ENCODE data around the gene NR4A1. TPM values are rescaled to one million over a fixed set of nuclear protein-coding genes. Genes with fewer than 3 reads are reported as not detected.

NR4A1 gene
- polyA plus RNA-seq, 1 of the 3 experiments (the other 2 are of a cell fraction), result 120 TPM

DNA sequence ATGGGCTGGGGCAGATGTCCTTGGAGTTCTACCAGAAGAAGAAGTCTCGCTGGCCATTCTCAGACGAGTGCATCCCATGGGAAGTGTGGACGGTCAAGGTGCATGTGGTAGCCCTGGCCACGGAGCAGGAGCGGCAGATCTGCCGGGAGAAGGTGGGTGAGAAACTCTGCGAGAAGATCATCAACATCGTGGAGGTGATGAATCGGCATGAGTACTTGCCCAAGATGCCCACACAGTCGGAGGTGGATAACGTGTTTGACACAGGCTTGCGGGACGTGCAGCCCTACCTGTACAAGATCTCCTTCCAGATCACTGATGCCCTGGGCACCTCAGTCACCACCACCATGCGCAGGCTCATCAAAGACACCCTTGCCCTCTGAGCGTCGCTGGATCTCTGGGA, 25.6 kb downstream of the NR4A1 start:
- Histone ChIP-seq H3K4me2 (no peak overlapping the region), H4K20me1 (ENCODE audit: insufficient read depth) (peaks cover 67% of the 10 kb centered on the region), H3K79me2 (ENCODE audit: insufficient read depth) (peaks cover 53% of the 10 kb centered on the region), H3K9me3 (no peaks in the 10 kb centered on the region), H3K4me3 (ENCODE audit: low read depth in 2 of 2, low read length in 1 of 2) (no peak overlapping the region), H3K36me3 (replicated peaks in 1 of 2; ENCODE audit: control insufficient read depth in 1 of 2, insufficient read depth in 2 of 2, low read length in 1 of 2) (peaks cover 0 to 43% of the 10 kb centered on the region in 2 experiments), H3K9me2 (no peaks in the 10 kb centered on the region), H3K27me3 (ENCODE audit: insufficient read depth) (no peaks in the 10 kb centered on the region), H3K4me1 (ENCODE audit: control insufficient read depth in 1 of 2, insufficient read depth in 2 of 2, low read depth in 1 of 2, low read length in 1 of 2) (peaks cover 3 to 21% of the 10 kb centered on the region in 2 experiments; a peak in 1 of 4 replicates), H3K27ac (ENCODE audit: low read depth in 2 of 2, low read length in 1 of 2) (no peak overlapping the region), H3K9ac (no peak overlapping the region), H3F3A (replicated peaks; ENCODE audit: insufficient read depth) (no peaks in the 10 kb centered on the region), H2AFZ (ENCODE audit: low read depth) (no peak overlapping the region)
- 93% methylated on average over 13 of the region's 16 CpGs for WGBS (ENCODE audit: low lambda C conversion rate)
- no peak for DNase-seq
- TF ChIP-seq ELF1 (IDR thresholded peaks at IDR 0.05) (no peak), CHD2 (IDR thresholded peaks at IDR 0.05; ENCODE audit: low read length, partially characterized antibody) (no peak), FOXM1 (IDR thresholded peaks at IDR 0.05; ENCODE audit: low read depth) (no peak)
- TF ChIP-seq, protein P1, sequence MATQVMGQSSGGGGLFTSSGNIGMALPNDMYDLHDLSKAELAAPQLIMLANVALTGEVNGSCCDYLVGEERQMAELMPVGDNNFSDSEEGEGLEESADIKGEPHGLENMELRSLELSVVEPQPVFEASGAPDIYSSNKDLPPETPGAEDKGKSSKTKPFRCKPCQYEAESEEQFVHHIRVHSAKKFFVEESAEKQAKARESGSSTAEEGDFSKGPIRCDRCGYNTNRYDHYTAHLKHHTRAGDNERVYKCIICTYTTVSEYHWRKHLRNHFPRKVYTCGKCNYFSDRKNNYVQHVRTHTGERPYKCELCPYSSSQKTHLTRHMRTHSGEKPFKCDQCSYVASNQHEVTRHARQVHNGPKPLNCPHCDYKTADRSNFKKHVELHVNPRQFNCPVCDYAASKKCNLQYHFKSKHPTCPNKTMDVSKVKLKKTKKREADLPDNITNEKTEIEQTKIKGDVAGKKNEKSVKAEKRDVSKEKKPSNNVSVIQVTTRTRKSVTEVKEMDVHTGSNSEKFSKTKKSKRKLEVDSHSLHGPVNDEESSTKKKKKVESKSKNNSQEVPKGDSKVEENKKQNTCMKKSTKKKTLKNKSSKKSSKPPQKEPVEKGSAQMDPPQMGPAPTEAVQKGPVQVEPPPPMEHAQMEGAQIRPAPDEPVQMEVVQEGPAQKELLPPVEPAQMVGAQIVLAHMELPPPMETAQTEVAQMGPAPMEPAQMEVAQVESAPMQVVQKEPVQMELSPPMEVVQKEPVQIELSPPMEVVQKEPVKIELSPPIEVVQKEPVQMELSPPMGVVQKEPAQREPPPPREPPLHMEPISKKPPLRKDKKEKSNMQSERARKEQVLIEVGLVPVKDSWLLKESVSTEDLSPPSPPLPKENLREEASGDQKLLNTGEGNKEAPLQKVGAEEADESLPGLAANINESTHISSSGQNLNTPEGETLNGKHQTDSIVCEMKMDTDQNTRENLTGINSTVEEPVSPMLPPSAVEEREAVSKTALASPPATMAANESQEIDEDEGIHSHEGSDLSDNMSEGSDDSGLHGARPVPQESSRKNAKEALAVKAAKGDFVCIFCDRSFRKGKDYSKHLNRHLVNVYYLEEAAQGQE (IDR thresholded peaks at IDR 0.05; ENCODE audit: low read depth, low read length), result no peak
- ChIA-PET POLR2A (no interaction called here), CTCF (interaction anchor here (0.9 to 24.8 kb wide), 4 partner anchors 11 to 45 kb away, joined by 4 to 949 read pairs (median 4); no protein-coding TSS in a partner anchor)

DNA sequence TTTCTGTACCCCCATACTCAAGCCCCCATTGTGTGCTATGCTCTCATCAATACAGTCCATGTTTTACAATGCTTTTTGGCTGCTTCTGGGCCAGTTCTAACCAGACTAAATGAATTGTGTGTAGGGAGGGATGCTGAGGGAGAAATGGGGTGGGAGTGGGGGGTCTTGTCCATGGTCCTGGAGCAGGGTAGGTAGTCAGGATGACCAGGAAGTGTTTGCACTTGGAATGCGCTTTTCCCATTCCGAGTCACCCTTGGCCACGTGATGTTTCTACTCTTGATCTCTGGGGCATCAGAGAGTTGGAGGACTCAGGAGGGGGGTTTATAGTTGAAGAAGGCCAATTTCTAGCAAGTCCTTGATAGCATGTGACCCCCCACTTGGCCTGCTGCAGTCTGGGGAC, 27.0 kb downstream of the NR4A1 start:
- H3K79me2 ChIP-seq (ENCODE audit: insufficient read depth), result peaks cover 38% of the 10 kb centered on the region
- WGBS (ENCODE audit: low lambda C conversion rate), result 100% methylated on average over 1 of the region's 3 CpGs
- H3K27me3 ChIP-seq (ENCODE audit: insufficient read depth), result no peaks in the 10 kb centered on the region
- peaks cover 0 to 34% of the 10 kb centered on the region in 2 experiments; a peak in 1 of 4 replicates for H3K4me1 ChIP-seq (ENCODE audit: control insufficient read depth in 1 of 2, insufficient read depth in 2 of 2, low read depth in 1 of 2, low read length in 1 of 2)
- ChIA-PET POLR2A (no interaction called here), CTCF (interaction anchor here (7.2 to 24.8 kb wide), 2 partner anchors 7 to 44 kb away, joined by 61 to 949 read pairs; partner anchors contain the start of gene ATG101)
- H3K36me3 ChIP-seq (replicated peaks in 1 of 2; ENCODE audit: control insufficient read depth in 1 of 2, insufficient read depth in 2 of 2, low read length in 1 of 2), result peaks cover 0 to 38% of the 10 kb centered on the region in 2 experiments
- H3K27ac ChIP-seq (ENCODE audit: low read depth in 2 of 2, low read length in 1 of 2), result no peak overlapping the region
- no peak overlapping the region for H3K4me2 ChIP-seq
- no peak overlapping the region for H2AFZ ChIP-seq (ENCODE audit: low read depth)
- no peak overlapping the region for H3K4me3 ChIP-seq (ENCODE audit: low read depth in 2 of 2, low read length in 1 of 2)
- TF ChIP-seq SMC3 (IDR thresholded peaks at IDR 0.05; ENCODE audit: low read depth, low read length), result no peak
- TF ChIP-seq, protein P1 (IDR thresholded peaks at IDR 0.05; ENCODE audit: low read depth, low read length), result peak; percentile 84
- no peak for DNase-seq
- no peaks in the 10 kb centered on the region for H3K9me2 ChIP-seq
- H3K9ac ChIP-seq, result no peak overlapping the region
- H4K20me1 ChIP-seq (ENCODE audit: insufficient read depth), result peaks cover 53% of the 10 kb centered on the region
- no peaks in the 10 kb centered on the region for H3F3A ChIP-seq (replicated peaks; ENCODE audit: insufficient read depth)
- H3K9me3 ChIP-seq, result no peaks in the 10 kb centered on the region

All from SK-N-SH (cell line).